Measurements from ENCODE around the gene PTPRZ1. TPM values are rescaled to one million over a fixed set of nuclear protein-coding genes. Genes with fewer than 3 reads are reported as not detected.

Gene PTPRZ1
- total and polyA plus RNA-seq, 8 donors, result 0.60 to 2.5 (median 0.98) TPM

- no peaks in the 10 kb centered on the region for H3K27me3 ChIP-seq
- DNase-seq (no peak), ATAC-seq (no peak), FAIRE-seq (no peak)
- H3K36me3 ChIP-seq, result no peaks in the 10 kb centered on the region
- H3K4me1 ChIP-seq, result no peaks in the 10 kb centered on the region
- no peak overlapping the region for H3K4me3 ChIP-seq
- H3K9me3 ChIP-seq, result no peaks in the 10 kb centered on the region
- TF ChIP-seq, protein P1, sequence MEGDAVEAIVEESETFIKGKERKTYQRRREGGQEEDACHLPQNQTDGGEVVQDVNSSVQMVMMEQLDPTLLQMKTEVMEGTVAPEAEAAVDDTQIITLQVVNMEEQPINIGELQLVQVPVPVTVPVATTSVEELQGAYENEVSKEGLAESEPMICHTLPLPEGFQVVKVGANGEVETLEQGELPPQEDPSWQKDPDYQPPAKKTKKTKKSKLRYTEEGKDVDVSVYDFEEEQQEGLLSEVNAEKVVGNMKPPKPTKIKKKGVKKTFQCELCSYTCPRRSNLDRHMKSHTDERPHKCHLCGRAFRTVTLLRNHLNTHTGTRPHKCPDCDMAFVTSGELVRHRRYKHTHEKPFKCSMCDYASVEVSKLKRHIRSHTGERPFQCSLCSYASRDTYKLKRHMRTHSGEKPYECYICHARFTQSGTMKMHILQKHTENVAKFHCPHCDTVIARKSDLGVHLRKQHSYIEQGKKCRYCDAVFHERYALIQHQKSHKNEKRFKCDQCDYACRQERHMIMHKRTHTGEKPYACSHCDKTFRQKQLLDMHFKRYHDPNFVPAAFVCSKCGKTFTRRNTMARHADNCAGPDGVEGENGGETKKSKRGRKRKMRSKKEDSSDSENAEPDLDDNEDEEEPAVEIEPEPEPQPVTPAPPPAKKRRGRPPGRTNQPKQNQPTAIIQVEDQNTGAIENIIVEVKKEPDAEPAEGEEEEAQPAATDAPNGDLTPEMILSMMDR (IDR thresholded peaks at IDR 0.05), result no peak
- H3K27ac ChIP-seq, result no peak overlapping the region
- 74 to 84% methylated on average over 3 of the region's 3 CpGs for WGBS, 2 donors
- intact Hi-C loops (cut with DNase I), result no loop called here
Observed at GRCh38 chr7:122038134-122038533, 165.2 kb downstream of the PTPRZ1 start.

- ATAC-seq (no peak), DNase-seq (no peak), FAIRE-seq (no peak)
- H3K27ac ChIP-seq, result no peak overlapping the region
- no peaks in the 10 kb centered on the region for H3K4me1 ChIP-seq
- no peaks in the 10 kb centered on the region for H3K27me3 ChIP-seq
- no peak overlapping the region for H3K4me3 ChIP-seq
- H3K9me3 ChIP-seq, result no peaks in the 10 kb centered on the region
- 74 to 84% methylated on average over 3 of the region's 3 CpGs for WGBS, 2 donors
- no peaks in the 10 kb centered on the region for H3K36me3 ChIP-seq
- TF ChIP-seq, protein P1 (IDR thresholded peaks at IDR 0.05), result no peak
- intact Hi-C loops (cut with DNase I), result no loop called here
Observed at GRCh38 chr7:122038904-122039303, 165.9 kb downstream of the PTPRZ1 start.

DNA sequence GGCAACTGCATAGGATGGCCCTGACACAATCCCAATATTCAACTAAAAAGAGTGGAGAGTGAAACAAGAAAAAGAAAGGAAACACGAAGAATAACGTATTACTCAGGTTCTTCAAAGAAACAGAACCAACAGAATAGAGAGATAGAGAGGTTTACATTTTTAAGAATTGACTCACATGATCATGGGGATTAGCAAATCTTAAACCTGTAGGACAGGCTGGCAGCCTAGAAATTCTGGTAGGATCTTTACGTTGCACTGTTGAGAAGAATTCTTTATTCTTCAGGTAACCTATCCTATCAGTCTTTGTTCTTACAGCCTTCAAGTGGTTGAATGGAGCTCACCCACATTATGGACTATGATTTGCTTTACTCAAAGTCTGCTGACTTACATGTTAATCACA lies 167.2 kb downstream of the PTPRZ1 start:
- ATAC-seq, result no peak
- WGBS, 2 donors, result 90% methylated on average over 3 of the region's 3 CpGs
- Histone ChIP-seq H3K4me1 (no peaks in the 10 kb centered on the region), H3K36me3 (no peaks in the 10 kb centered on the region), H3K4me3 (no peak overlapping the region), H3K27ac (no peak overlapping the region), H3K9me3 (no peaks in the 10 kb centered on the region), H3K27me3 (no peaks in the 10 kb centered on the region)
- no peak for DNase-seq
- intact Hi-C loops (cut with DNase I), result no loop called here
- FAIRE-seq, result no peak
- TF ChIP-seq, protein P1 (IDR thresholded peaks at IDR 0.05), result no peak

- intact Hi-C loops (cut with DNase I), result no loop called here
- DNase-seq (no peak), ATAC-seq (no peak), FAIRE-seq (no peak)
- H3K4me1 ChIP-seq, result no peaks in the 10 kb centered on the region
- TF ChIP-seq, protein P1 (IDR thresholded peaks at IDR 0.05), result no peak
- 92% methylated on average over 3 of the region's 3 CpGs for WGBS, 2 donors
- no peaks in the 10 kb centered on the region for H3K9me3 ChIP-seq
- no peak overlapping the region for H3K27ac ChIP-seq
- H3K27me3 ChIP-seq, result no peaks in the 10 kb centered on the region
- no peak overlapping the region for H3K4me3 ChIP-seq
- no peaks in the 10 kb centered on the region for H3K36me3 ChIP-seq
Observed at GRCh38 chr7:122046402-122046801, 173.4 kb downstream of the PTPRZ1 start.

DNA sequence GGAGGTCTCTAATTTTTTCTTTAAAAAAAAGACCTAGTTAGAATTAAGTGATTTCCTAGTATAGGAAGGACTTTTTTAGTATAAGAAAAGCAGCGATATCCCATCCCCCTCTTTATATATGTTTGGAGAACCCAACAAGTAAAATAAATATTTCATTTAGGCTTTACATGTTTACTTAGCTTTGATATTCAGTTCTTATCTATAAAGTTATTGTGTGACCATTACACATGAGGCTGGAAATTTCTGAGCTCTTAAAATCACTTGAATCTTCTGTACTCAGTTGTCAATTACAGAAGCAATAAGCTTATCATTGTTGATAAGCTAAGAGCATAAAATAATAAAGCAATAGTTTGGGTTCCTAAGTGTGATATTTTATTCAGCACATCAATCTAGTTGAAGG lies 181.4 kb downstream of the PTPRZ1 start:
- peak in 1 of 4 donors; percentile 48 for ATAC-seq
- H3K36me3 ChIP-seq, result no peaks in the 10 kb centered on the region

More for the DNA sequence above, 181.4 kb downstream of the PTPRZ1 start:
- FAIRE-seq (no peak), DNase-seq (no peak)
- 13 to 21% methylated on average over 1 of the region's 1 CpG for WGBS, 2 donors
- H3K27ac ChIP-seq, result no peak overlapping the region
- TF ChIP-seq, protein P1 (IDR thresholded peaks at IDR 0.05), result no peak
- intact Hi-C loops (cut with DNase I), result no loop called here
- no peaks in the 10 kb centered on the region for H3K4me1 ChIP-seq
- H3K27me3 ChIP-seq, result no peaks in the 10 kb centered on the region
- no peaks in the 10 kb centered on the region for H3K9me3 ChIP-seq
- no peak overlapping the region for H3K4me3 ChIP-seq

Data from pancreas (tissue), 10 donors.